H1 (cell line): ENCODE measurements around the gene DHRS1. TPM values are rescaled to one million over a fixed set of nuclear protein-coding genes. Genes with fewer than 3 reads are reported as not detected.

ENCODE experiments used
- CTCF ChIA-PET: fragments of 300-600 bp; sonication (Branson Sonifier 250); formaldehyde crosslinking; loops from one replicate; lab custom pipeline; 2021; ENCODE audit not compliant: partially characterized antibody; lab: Charles Lee
- POLR2A ChIA-PET: fragments of 300-600 bp; sonication (Branson Sonifier 250); formaldehyde crosslinking; loops from one replicate; lab custom pipeline; 2021; ENCODE audit warnings: inconsistent platforms; ENCODE audit not compliant: partially characterized antibody; lab: Charles Lee
- DNase-seq, 2 experiments: peaks; one replicate each; pipeline versions ENCODE4 v3.0.0 to v3.0.0-alpha.2; 2010 to 2022; ENCODE audit warnings: low spot score in 2 of 2, low read depth in 1 of 2, mixed read lengths in 1 of 2
- FAIRE-seq: peaks from 2 replicates; lab custom pipeline; 2011; peaks lifted over from hg19 to GRCh38; lab: Jason Lieb, UNC
- H2AFZ ChIP-seq: 2 replicates; pipeline ENCODE4 v1.8.1; 2012; ENCODE audit warnings: low read length, inconsistent platforms
- H2AK5ac ChIP-seq: 2 replicates; pipeline ENCODE4 v1.6.1; 2013; ENCODE audit warnings: low read depth, low read length
- H2BK120ac ChIP-seq: replicated peaks from 2 replicates; pipeline ENCODE3; 2013; ENCODE audit warnings: low read depth, low read length, inconsistent platforms
- H2BK12ac ChIP-seq: 2 replicates; pipeline ENCODE4 v1.6.1; 2013; ENCODE audit warnings: low read depth, low read length
- H2BK15ac ChIP-seq: 2 replicates; pipeline ENCODE4 v1.6.1; 2013; ENCODE audit warnings: low read length
- H2BK20ac ChIP-seq: 2 replicates; pipeline ENCODE4 v1.6.1; 2013; ENCODE audit warnings: low read length
- H2BK5ac ChIP-seq: 2 replicates; pipeline ENCODE4 v1.6.1; 2013; ENCODE audit warnings: low read depth, low read length
- H3K14ac ChIP-seq: 2 replicates; pipeline ENCODE4 v1.6.1; 2013; ENCODE audit warnings: inconsistent platforms; ENCODE audit not compliant: insufficient read length
- H3K18ac ChIP-seq: 2 replicates; pipeline ENCODE4 v1.6.1; 2013; ENCODE audit warnings: low read length; ENCODE audit errors: extremely low read depth
- H3K23ac ChIP-seq: 2 replicates; pipeline ENCODE4 v1.6.1; 2013; ENCODE audit warnings: inconsistent platforms; ENCODE audit not compliant: insufficient read length
- H3K23me2 ChIP-seq: 2 replicates; pipeline ENCODE4 v1.6.1; 2013; ENCODE audit warnings: low read depth, low read length
- H3K27ac ChIP-seq: 2 replicates; pipeline ENCODE4 v1.6.1; 2011; ENCODE audit warnings: low read depth, low read length, inconsistent platforms
- H3K27me3 ChIP-seq, 4 experiments: replicated peaks in 1 of 4; 1 replicate in 1 of 4; 2 replicates in 3 of 4; pipeline versions ENCODE4 v1.6.1 to v1.8.1; 2011 to 2013; ENCODE audit warnings: low read length in 3 of 4, mild to moderate bottlenecking in 3 of 4, inconsistent platforms in 2 of 4, mixed read lengths in 2 of 4, moderate library complexity in 1 of 4; ENCODE audit not compliant: control insufficient read depth in 3 of 4, insufficient read depth in 3 of 4; ENCODE audit errors: extremely low read depth in 1 of 4
- H3K36me3 ChIP-seq, 4 experiments: 2 replicates each; pipeline versions ENCODE4 v1.6.1 to v1.8.1; 2011 to 2013; ENCODE audit warnings: mild to moderate bottlenecking in 4 of 4, low read length in 3 of 4, moderate library complexity in 2 of 4, control low read depth in 1 of 4, inconsistent platforms in 1 of 4; ENCODE audit not compliant: insufficient read depth in 4 of 4, control insufficient read depth in 2 of 4
- H3K4ac ChIP-seq: replicated peaks from 2 replicates; pipeline ENCODE3; 2013; ENCODE audit warnings: low read length, low read depth, mixed read lengths, inconsistent platforms; ENCODE audit not compliant: insufficient read length
- H3K4me1 ChIP-seq, 4 experiments: replicated peaks in 1 of 4; 1 replicate in 1 of 4; 2 replicates in 3 of 4; pipeline versions ENCODE4 v1.6.1 to v1.8.1; 2011 to 2013; ENCODE audit warnings: low read length in 3 of 4, inconsistent platforms in 2 of 4, mixed read lengths in 1 of 4; ENCODE audit not compliant: insufficient read depth in 4 of 4, control insufficient read depth in 3 of 4
- H3K4me2 ChIP-seq, 2 experiments: 2 replicates each; pipeline versions ENCODE4 v1.6.1 to v1.8.1; 2011 to 2013; ENCODE audit warnings: low read depth in 2 of 2, low read length in 2 of 2, control low read depth in 1 of 2, inconsistent platforms in 1 of 2, mild to moderate bottlenecking in 1 of 2; ENCODE audit not compliant: insufficient read depth in 1 of 2
- H3K4me3 ChIP-seq, 4 experiments: fragments of 200-600, 300-600 bp in 1 of 4; sonication (generic), shearing (Covaris generic), sonication (Bioruptor Twin) in 1 of 4; 2 replicates each; pipeline versions ENCODE4 v1.5.1 to v1.8.1; 2011 to 2016; ENCODE audit warnings: low read length in 4 of 4, low read depth in 3 of 4, control low read depth in 2 of 4, inconsistent platforms in 2 of 4, mild to moderate bottlenecking in 2 of 4, mixed read lengths in 1 of 4, moderate library complexity in 1 of 4; ENCODE audit not compliant: insufficient read depth in 2 of 4; ENCODE audit errors: extremely low read depth in 1 of 4
- H3K56ac ChIP-seq: replicated peaks from 2 replicates; pipeline ENCODE3; 2013; ENCODE audit warnings: low read depth, mild to moderate bottlenecking, mixed read lengths, low read length, inconsistent platforms; ENCODE audit not compliant: insufficient read length
- H3K79me1 ChIP-seq: 2 replicates; pipeline ENCODE4 v1.6.1; 2013; ENCODE audit warnings: low read depth, low read length, control low read depth
- H3K79me2 ChIP-seq, 2 experiments: 2 replicates each; pipeline versions ENCODE4 v1.6.1 to v1.8.1; 2012 to 2013; ENCODE audit warnings: low read length in 2 of 2, mild to moderate bottlenecking in 2 of 2, inconsistent platforms in 1 of 2; ENCODE audit not compliant: insufficient read depth in 2 of 2, control insufficient read depth in 1 of 2
- H3K9ac ChIP-seq, 4 experiments: replicated peaks in 1 of 4; 1 replicate in 1 of 4; 2 replicates in 3 of 4; pipeline versions ENCODE4 v1.6.1 to v1.8.1; 2011 to 2013; ENCODE audit warnings: low read depth in 3 of 4, low read length in 3 of 4, control low read depth in 2 of 4, mild to moderate bottlenecking in 2 of 4, moderate library complexity in 2 of 4, inconsistent platforms in 1 of 4; ENCODE audit errors: extremely low read depth in 1 of 4
- H3K9me3 ChIP-seq, 2 experiments: 2 replicates each; pipeline versions ENCODE4 v1.6.1 to v1.8.1; 2012 to 2013; ENCODE audit warnings: mild to moderate bottlenecking in 2 of 2, moderate library complexity in 2 of 2, control low read depth in 1 of 2, inconsistent platforms in 1 of 2, low read depth in 1 of 2, low read length in 1 of 2, mixed read lengths in 1 of 2; ENCODE audit not compliant: insufficient read depth in 2 of 2
- H4K20me1 ChIP-seq, 2 experiments: replicated peaks in 1 of 2; 2 replicates each; pipeline versions ENCODE3 to v1.8.1; 2011 to 2013; ENCODE audit warnings: inconsistent platforms in 2 of 2, low read length in 2 of 2, mild to moderate bottlenecking in 1 of 2; ENCODE audit not compliant: insufficient read depth in 2 of 2, control insufficient read depth in 1 of 2
- H4K5ac ChIP-seq: 2 replicates; pipeline ENCODE4 v1.6.1; 2013; ENCODE audit warnings: low read length, low read depth, mixed read lengths, inconsistent platforms; ENCODE audit not compliant: insufficient read length
- H4K8ac ChIP-seq: 2 replicates; pipeline ENCODE4 v1.8.0; 2013; ENCODE audit warnings: mild to moderate bottlenecking, moderate library complexity, low read length, inconsistent platforms; ENCODE audit not compliant: insufficient read depth; ENCODE audit errors: extremely low read depth
- H4K91ac ChIP-seq: replicated peaks from 2 replicates; pipeline ENCODE3; 2013; ENCODE audit warnings: low read length, mixed read lengths, inconsistent platforms; ENCODE audit not compliant: insufficient read length
- CREB1 ChIP-seq: IDR thresholded peaks from 2 replicates; pipeline ENCODE4 v1.6.1; 2012; ENCODE audit warnings: inconsistent platforms
- CTBP2 ChIP-seq: IDR thresholded peaks from 2 replicates; pipeline ENCODE4 v1.7.0; 2011; ENCODE audit warnings: borderline replicate concordance, mild to moderate bottlenecking, moderate library complexity, mixed read lengths, low read length; ENCODE audit not compliant: insufficient read depth, insufficient read length
- POLR2A ChIP-seq, 2 experiments: IDR thresholded peaks; 1 replicate in 1 of 2; 2 replicates in 1 of 2; pipeline ENCODE4 v1.6.1; 2011; ENCODE audit warnings: low read depth in 2 of 2, low read length in 2 of 2, mild to moderate bottlenecking in 2 of 2; ENCODE audit errors: control extremely low read depth in 1 of 2
- SIRT6 ChIP-seq: IDR thresholded peaks from one replicate; pipeline ENCODE4 v1.7.1; 2012; ENCODE audit warnings: low read length, inconsistent platforms
- ZNF274 ChIP-seq: IDR thresholded peaks from 2 replicates; pipeline ENCODE4 v1.7.0; 2012; ENCODE audit warnings: low read length, borderline replicate concordance; ENCODE audit errors: extremely low read depth
- WGBS, 2 experiments: shearing (Covaris generic) in 1 of 2; methylation state at CpG; one replicate each; pipeline versions ENCODE4 v1.1.6 to v1.1.7; 2013 to 2015; ENCODE audit warnings: low lambda C conversion rate in 2 of 2, mixed read lengths in 2 of 2, inconsistent platforms in 1 of 2, low coverage in 1 of 2, missing lambda C conversion rate in 1 of 2; ENCODE audit not compliant: insufficient replicate concordance in 2 of 2, insufficient coverage in 1 of 2, insufficient read length in 1 of 2; ENCODE audit errors: extremely low coverage in 1 of 2, missing lambda C conversion rate in 1 of 2; 5-methylcytosine and 5-hydroxymethylcytosine counted together
- polyA plus RNA-seq, 7 experiments: library from polyadenylated mRNA; depleted of rRNA in 3 of 7; stranded (reverse) in 5 of 7; unstranded in 2 of 7; fragments of >200 nt in 5 of 7; fragments of 200-250 nt in 2 of 7; gene quantifications; 1 replicate in 5 of 7; 2 replicates in 1 of 7; 4 replicates in 1 of 7; pipeline versions ENCODE4 v1.2.1 to v1.2.3, GENCODE V29; 2011 to 2013; ENCODE audit warnings: missing spikeins in 2 of 7, mixed read lengths in 2 of 7
- total RNA-seq: library from RNA; stranded (reverse); fragmentation: NEBNext Ultra II Directional; extraction: Animal tissue kit (Norgen Biotek cat#: 25700); gene quantifications from 2 replicates; pipeline ENCODE4 v1.2.1, GENCODE V29; 2021

DHRS1 gene
- total and polyA plus RNA-seq, 2 of the 8 experiments (the other 6 are each of a cell fraction or from before 2014, with no cell fraction given): 8.8 to 31.7 TPM

DNA sequence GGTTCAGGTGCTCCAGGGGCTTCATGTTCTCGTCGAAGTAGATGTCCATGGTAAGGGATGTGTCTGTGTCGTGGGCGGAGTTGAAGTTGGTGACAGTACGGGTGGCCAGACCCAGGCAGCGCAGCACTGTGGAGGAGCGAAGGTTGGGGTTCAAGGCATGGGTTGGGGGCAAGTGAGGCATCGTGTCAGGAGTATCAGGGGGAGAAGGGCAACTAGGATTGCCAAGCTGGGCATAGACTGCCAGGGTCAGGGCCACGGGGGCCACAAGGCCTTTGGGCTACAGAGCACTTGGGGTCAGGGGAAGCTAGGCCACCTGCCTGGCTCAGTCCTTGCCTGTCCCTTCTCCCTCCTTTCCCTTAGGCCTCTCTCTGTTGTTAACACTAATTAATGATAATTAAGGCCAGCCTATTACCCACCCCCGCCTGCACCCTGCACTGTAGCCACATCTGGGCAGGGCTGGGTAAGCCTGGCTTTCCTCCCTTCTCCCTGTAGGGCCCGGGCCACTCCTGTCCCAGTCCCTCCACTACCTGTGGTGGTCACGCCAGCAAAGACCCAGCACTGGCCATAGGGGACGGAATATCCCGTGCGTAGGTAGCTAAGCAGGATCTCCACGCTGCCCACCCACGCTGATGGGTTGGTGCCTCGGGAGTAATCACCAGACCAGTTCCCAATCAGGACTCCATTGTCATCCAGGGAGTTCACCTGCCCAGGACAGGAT lies 40.9 kb downstream of the DHRS1 start:
- Histone ChIP-seq H3K27me3 (no peaks in the 10 kb centered on the region; a peak in 1 of 7 replicates), H3K4me1 (peaks cover 0 to 2% (median 0%) of the 10 kb centered on the region in 4 experiments; a peak in 1 of 7 replicates), H2AK5ac (no peak overlapping the region), H2BK120ac (no peak overlapping the region), H3K18ac (no peak overlapping the region), H4K20me1 (peaks cover 0 to 2% of the 10 kb centered on the region in 2 experiments), H3K4ac (no peak overlapping the region), H3K23ac (no peak overlapping the region), H3K79me2 (no peaks in the 10 kb centered on the region), H2BK12ac (0 out of 2 replicates have a peak overlapping the region, but pooled peaks have one; percentile 9), H2BK20ac (no peak overlapping the region), H3K14ac (no peak overlapping the region), H3K4me2 (no peak overlapping the region), H3K79me1 (no peaks in the 10 kb centered on the region), H2AFZ (no peak overlapping the region), H4K91ac (no peak overlapping the region), H4K8ac (peak overlapping the region; percentile 80)
- WGBS, 2 experiments: 88% methylated on average over 18 of the region's 18 CpGs; no CpG with 5 or more reads in 1 of the 2 experiments
- CTCF ChIA-PET: interaction anchor here (0.5 to 3.6 kb wide), 8 partner anchors 12 to 1446 kb away, joined by 3 to 14 read pairs (median 6); partner anchors contain the start of genes CIDEB, RABGGTA and TINF2
- POLR2A ChIA-PET: interaction anchor here (0.7 to 3.9 kb wide), 7 partner anchors 8 to 56 kb away, joined by 3 to 14 read pairs (median 4); partner anchors contain the start of gene RABGGTA
- no peak for DNase-seq
- TF ChIP-seq CTBP2 (no peak), ZNF274 (no peak), CREB1 (no peak), POLR2A (IDR thresholded peaks at IDR 0.05; ENCODE audit: control extremely low read depth in 1 of 2, low read depth in 2 of 2, low read length in 2 of 2) (no peak), SIRT6 (no peak)
- TF ChIP-seq, all 59 proteins: peak for 0
- Histone ChIP-seq H3K9ac (no peak overlapping the region), H3K4me3 (no peak overlapping the region), H2BK5ac (no peak overlapping the region), H3K27ac (no peak overlapping the region), H3K23me2 (no peaks in the 10 kb centered on the region), H3K56ac (no peak overlapping the region), H4K5ac (no peak overlapping the region), H2BK15ac (no peak overlapping the region), H3K36me3 (no peaks in the 10 kb centered on the region), H3K9me3 (no peaks in the 10 kb centered on the region)
- no peak for FAIRE-seq
